Endothelial cell of umbilical vein (primary cell): ENCODE measurements around the gene S1PR4. TPM values are rescaled to one million over a fixed set of nuclear protein-coding genes. Genes with fewer than 3 reads are reported as not detected.
"Not testable (repeated sequence)": the region's sequence is repeated elsewhere in the genome, so short reads cannot be mapped to it uniquely, and the experiment has no call there.

Experiments
- BruUV-seq: library from RNA; stranded (reverse); fragments of 400-500 nt; replicated peaks from 2 replicates; lab custom pipeline; 2021; lab: Mats Ljungman, UMichigan
- CTCF ChIA-PET: fragments of 300-600, 350-600 bp; sonication (Branson Sonifier 250); formaldehyde crosslinking; loops from one replicate; lab custom pipeline; 2021; ENCODE audit warnings: antibody characterized with exemption, inconsistent platforms; lab: Charles Lee
- POLR2A ChIA-PET: fragments of 300-600, 350-600 bp; sonication (Branson Sonifier 250); formaldehyde crosslinking; loops from one replicate; lab custom pipeline; 2021; ENCODE audit warnings: antibody characterized with exemption, inconsistent platforms; lab: Charles Lee
- DNase-seq: peaks from one replicate; pipeline ENCODE4 v3.0.0-alpha.2; 2011; ENCODE audit warnings: low read depth, low spot score
- FAIRE-seq: peaks from 2 replicates; lab custom pipeline; 2011; peaks lifted over from hg19 to GRCh38; lab: Jason Lieb, UNC
- H2AFZ ChIP-seq: 2 replicates; pipeline ENCODE4 v1.6.0; 2012; ENCODE audit warnings: low read depth, low read length, control low read depth, inconsistent platforms
- H3K27ac ChIP-seq: 2 replicates; pipeline ENCODE4 v1.5.1; 2011; ENCODE audit warnings: low read depth, mild to moderate bottlenecking, control low read depth, low read length, moderate library complexity; ENCODE audit not compliant: insufficient read depth
- H3K27me3 ChIP-seq, 2 experiments: 2 replicates each; pipeline versions ENCODE4 v1.6.0 to v1.6.1; 2011; ENCODE audit warnings: low read length in 2 of 2, mixed read lengths in 1 of 2; ENCODE audit not compliant: control insufficient read depth in 2 of 2, insufficient read depth in 2 of 2
- H3K36me3 ChIP-seq, 2 experiments: 2 replicates in 1 of 2; 3 replicates in 1 of 2; pipeline ENCODE4 v1.5.1; 2011; ENCODE audit warnings: low read length in 2 of 2, mild to moderate bottlenecking in 1 of 2, moderate library complexity in 1 of 2; ENCODE audit not compliant: control insufficient read depth in 2 of 2, insufficient read depth in 2 of 2; ENCODE audit errors: extremely low read depth in 1 of 2
- H3K4me1 ChIP-seq: 3 replicates; pipeline ENCODE4 v1.5.1; 2011; ENCODE audit warnings: mild to moderate bottlenecking, low read length; ENCODE audit not compliant: control insufficient read depth, insufficient read depth; ENCODE audit errors: extremely low read depth
- H3K4me2 ChIP-seq: 2 replicates; pipeline ENCODE4 v1.6.1; 2011; ENCODE audit warnings: low read length, control low read depth, mixed read lengths; ENCODE audit not compliant: insufficient read depth
- H3K4me3 ChIP-seq, 3 experiments: fragments of 200-600 bp in 1 of 3; sonication (generic), shearing (Covaris generic) in 1 of 3; replicated peaks in 1 of 3; 2 replicates each; pipeline ENCODE4 v1.5.1; 2011 to 2016; ENCODE audit warnings: control low read depth in 3 of 3, low read length in 3 of 3, mild to moderate bottlenecking in 2 of 3, inconsistent platforms in 1 of 3, low read depth in 1 of 3, moderate library complexity in 1 of 3; ENCODE audit not compliant: insufficient read depth in 1 of 3
- H3K79me2 ChIP-seq: 2 replicates; pipeline ENCODE4 v1.6.0; 2012; ENCODE audit warnings: low read length, inconsistent platforms; ENCODE audit not compliant: control insufficient read depth, insufficient read depth
- H3K9ac ChIP-seq: replicated peaks from 2 replicates; pipeline ENCODE3; 2011; ENCODE audit warnings: low read length, control low read depth; ENCODE audit not compliant: insufficient read depth; ENCODE audit errors: extremely low read depth
- H3K9me1 ChIP-seq: replicated peaks from 3 replicates; pipeline ENCODE4 v1.6.0; 2011; ENCODE audit warnings: mild to moderate bottlenecking, low read length; ENCODE audit not compliant: control insufficient read depth, insufficient read depth; ENCODE audit errors: extremely low read depth
- H3K9me3 ChIP-seq: replicated peaks from 2 replicates; pipeline ENCODE4 v1.5.1; 2012; ENCODE audit warnings: low read length, inconsistent platforms; ENCODE audit not compliant: control insufficient read depth, insufficient read depth
- H4K20me1 ChIP-seq: replicated peaks from 2 replicates; pipeline ENCODE3; 2011; ENCODE audit warnings: mild to moderate bottlenecking, low read length; ENCODE audit not compliant: control insufficient read depth, insufficient read depth; ENCODE audit errors: extremely low read depth
- CTCF ChIP-seq, 2 donors: IDR thresholded peaks; 1 replicate in 1 of 2; 2 replicates in 1 of 2; pipeline ENCODE4 v1.5.1; 2011; ENCODE audit warnings: low read length in 2 of 2, mild to moderate bottlenecking in 2 of 2, moderate library complexity in 2 of 2, control low read depth in 1 of 2, inconsistent platforms in 1 of 2, low read depth in 1 of 2; ENCODE audit not compliant: insufficient read depth in 1 of 2; ENCODE audit errors: extremely low read depth in 1 of 2
- EZH2 ChIP-seq: IDR thresholded peaks from 2 replicates; pipeline ENCODE4 v1.6.1; 2012; ENCODE audit warnings: borderline replicate concordance, low read depth, mild to moderate bottlenecking, moderate library complexity, low read length, inconsistent platforms; ENCODE audit not compliant: severe bottlenecking
- FOS ChIP-seq: IDR thresholded peaks from 2 replicates; pipeline ENCODE4 v1.6.1; 2011; ENCODE audit warnings: mild to moderate bottlenecking, low read length, moderate library complexity, borderline replicate concordance; ENCODE audit not compliant: insufficient read depth
- GATA2 ChIP-seq: IDR thresholded peaks from 2 replicates; pipeline ENCODE4 v1.7.0; 2011; ENCODE audit warnings: low read depth, mild to moderate bottlenecking, moderate library complexity, mixed read lengths, low read length; ENCODE audit not compliant: insufficient read length, insufficient read depth
- JUN ChIP-seq: IDR thresholded peaks from 2 replicates; pipeline ENCODE4 v1.6.1; 2011; ENCODE audit warnings: borderline replicate concordance, low read depth; ENCODE audit not compliant: insufficient read length, insufficient read depth
- MAX ChIP-seq: IDR thresholded peaks from 2 replicates; pipeline ENCODE4 v1.6.1; 2011; ENCODE audit not compliant: insufficient read depth, insufficient read length
- MYC ChIP-seq: IDR thresholded peaks from one replicate; pipeline ENCODE4 v1.6.1; 2011; ENCODE audit warnings: mild to moderate bottlenecking, low read depth, low read length
- POLR2A ChIP-seq: IDR thresholded peaks from 2 replicates; pipeline ENCODE4 v1.6.1; 2012; ENCODE audit warnings: low read depth, mild to moderate bottlenecking, control low read depth, low read length
- POLR2AphosphoS5 ChIP-seq: IDR thresholded peaks from 2 replicates; pipeline ENCODE4 v1.6.1; 2012; ENCODE audit warnings: low read depth, mild to moderate bottlenecking, control low read depth, low read length, moderate library complexity; ENCODE audit not compliant: insufficient read depth
- dilution Hi-C: fragments of 300-500 bp; cut with MboI; formaldehyde crosslinking; loops from one replicate; pipeline ENCODE4 v1.15.0; 2019; ENCODE audit warnings: low sequenced_read_pairs; ENCODE audit not compliant: extremely low pct_ligation_motif_present
- intact Hi-C: fragments of 100-400 bp; cut with micrococcal nuclease; formaldehyde crosslinking; loops from one replicate; pipeline ENCODE4 v1.10.0; 2022
- polyA plus RNA-seq, 4 experiments: library from polyadenylated mRNA; depleted of rRNA in 3 of 4; stranded (reverse) in 3 of 4; unstranded in 1 of 4; fragments of >200 nt; gene quantifications; 2 replicates each; pipeline versions ENCODE4 v1.2.1 to v1.2.3, GENCODE V29; 2011 to 2012; ENCODE audit warnings: missing spikeins in 1 of 4
- total RNA-seq: library from RNA; stranded (reverse); gene quantifications from 2 replicates; pipeline ENCODE4 v1.2.3, GENCODE V29; 2021

The S1PR4 gene
- total and polyA plus RNA-seq, 2 donors (not counting 3 experiments of a cell fraction or from before 2014, with no cell fraction given), result 1.7 to 2.5 TPM

- H3K36me3 ChIP-seq, result no peaks in the 10 kb centered on the region
- no peak overlapping the region for H3K4me3 ChIP-seq
- H3K9ac ChIP-seq, result no peak overlapping the region
- dilution Hi-C loops (no loop called here), intact Hi-C loops (no loop called here)
- DNase-seq (no peak), FAIRE-seq (no peak)
- H2AFZ ChIP-seq, result no peak overlapping the region
- H4K20me1 ChIP-seq, result no peaks in the 10 kb centered on the region
- ChIA-PET CTCF (no interaction called here), POLR2A (no interaction called here)
- H3K79me2 ChIP-seq, result no peaks in the 10 kb centered on the region
- TF ChIP-seq FOS, result no peak
- no peak for TF ChIP-seq POLR2A
- no peak for TF ChIP-seq POLR2AphosphoS5
- no peak for TF ChIP-seq JUN
- no peak for TF ChIP-seq MAX
- TF ChIP-seq GATA2, result no peak
- TF ChIP-seq MYC, result no peak
- no peak for TF ChIP-seq CTCF (IDR thresholded peaks at IDR 0.05; ENCODE audit: extremely low read depth in 1 of 2, insufficient read depth in 1 of 2, low read depth in 1 of 2, low read length in 2 of 2)
- TF ChIP-seq EZH2, result no peak
- H3K9me1 ChIP-seq, result no peaks in the 10 kb centered on the region
- no TSS peak for BruUV-seq
- no peak overlapping the region for H3K4me2 ChIP-seq
- no peaks in the 10 kb centered on the region for H3K9me3 ChIP-seq
- H3K4me1 ChIP-seq, result no peaks in the 10 kb centered on the region
- peaks cover 2 to 3% of the 10 kb centered on the region in 2 experiments for H3K27me3 ChIP-seq
- no peak overlapping the region for H3K27ac ChIP-seq
Observed at GRCh38 chr19:3220576-3220975, 42.0 kb downstream of the S1PR4 start.

- CTCF ChIA-PET, H3K4me3 ChIP-seq, H3K4me1 ChIP-seq, dilution Hi-C loops, H4K20me1 ChIP-seq, H2AFZ ChIP-seq, DNase-seq, H3K9ac ChIP-seq, BruUV-seq, POLR2A ChIA-PET, H3K79me2 ChIP-seq, H3K36me3 ChIP-seq, H3K27ac ChIP-seq, H3K9me1 ChIP-seq, H3K9me3 ChIP-seq, intact Hi-C loops, H3K4me2 ChIP-seq, FAIRE-seq: not testable (repeated sequence)
- peaks cover 9 to 13% of the 10 kb centered on the region in 2 experiments for H3K27me3 ChIP-seq
Observed at GRCh38 chr19:3221576-3221975, 43.0 kb downstream of the S1PR4 start.
